ENCODE data around the gene PCDH19.

The PCDH19 gene

DNA sequence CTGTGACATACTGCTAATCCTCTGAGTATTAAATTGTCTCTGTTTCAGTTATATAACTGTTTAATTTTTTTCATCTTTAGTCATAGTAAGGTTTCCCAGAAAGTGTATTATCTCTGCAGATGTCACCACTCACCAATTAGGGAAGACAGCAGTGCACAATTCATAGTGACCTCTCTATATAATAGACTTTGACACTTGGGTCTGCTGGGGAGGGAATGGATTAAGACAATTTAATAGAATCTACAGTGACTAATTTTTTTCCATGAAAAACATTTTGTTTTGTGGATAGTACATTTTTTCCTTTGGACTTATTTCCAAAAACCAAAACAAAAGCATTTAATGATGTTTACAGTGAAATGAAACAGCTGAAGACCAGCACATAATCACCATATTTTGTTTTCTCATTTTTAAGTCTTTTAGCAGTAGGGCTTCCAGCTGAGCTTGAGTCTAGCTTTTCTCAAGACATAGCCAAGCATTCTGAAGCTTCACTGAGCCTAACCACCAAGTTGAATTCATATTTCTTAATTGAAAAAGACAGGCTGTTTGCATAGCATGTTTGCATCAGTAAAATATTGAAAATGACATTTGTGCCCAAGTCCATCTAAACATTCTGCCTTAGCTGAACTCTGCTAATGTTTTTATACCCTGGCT is 69.5 kb downstream of the PCDH19 start:
- H3K27ac ChIP-seq: no peak overlapping the region

DNA sequence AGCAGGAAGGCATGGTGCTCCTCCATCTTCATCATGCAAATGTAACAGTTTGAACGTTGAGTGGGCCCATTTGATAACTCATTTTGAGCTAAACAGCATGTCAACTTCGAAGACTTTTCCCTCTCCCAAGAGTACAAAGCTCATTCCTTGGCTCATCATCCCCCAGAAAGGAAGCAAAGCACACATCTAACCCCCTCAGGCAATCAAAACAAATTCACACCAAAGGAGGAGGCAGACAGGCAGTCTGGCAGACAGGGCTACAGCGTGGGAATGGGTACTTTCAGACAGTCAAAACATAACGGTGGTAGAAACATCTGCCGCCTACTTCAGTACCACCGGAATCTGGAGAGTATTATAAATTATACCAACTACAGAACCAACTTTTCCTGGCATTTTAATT is 81.7 kb downstream of the PCDH19 start:
- H3K27ac ChIP-seq: no peak overlapping the region
- no peak for DNase-seq
- in situ Hi-C loops (cut with HindIII; ENCODE audit: low pct_ligation_motif_present, low sequenced_read_pairs): no loop called here
- H3K4me3 ChIP-seq (ENCODE audit: low read depth, low read length): no peak overlapping the region
- TF ChIP-seq, protein P1, sequence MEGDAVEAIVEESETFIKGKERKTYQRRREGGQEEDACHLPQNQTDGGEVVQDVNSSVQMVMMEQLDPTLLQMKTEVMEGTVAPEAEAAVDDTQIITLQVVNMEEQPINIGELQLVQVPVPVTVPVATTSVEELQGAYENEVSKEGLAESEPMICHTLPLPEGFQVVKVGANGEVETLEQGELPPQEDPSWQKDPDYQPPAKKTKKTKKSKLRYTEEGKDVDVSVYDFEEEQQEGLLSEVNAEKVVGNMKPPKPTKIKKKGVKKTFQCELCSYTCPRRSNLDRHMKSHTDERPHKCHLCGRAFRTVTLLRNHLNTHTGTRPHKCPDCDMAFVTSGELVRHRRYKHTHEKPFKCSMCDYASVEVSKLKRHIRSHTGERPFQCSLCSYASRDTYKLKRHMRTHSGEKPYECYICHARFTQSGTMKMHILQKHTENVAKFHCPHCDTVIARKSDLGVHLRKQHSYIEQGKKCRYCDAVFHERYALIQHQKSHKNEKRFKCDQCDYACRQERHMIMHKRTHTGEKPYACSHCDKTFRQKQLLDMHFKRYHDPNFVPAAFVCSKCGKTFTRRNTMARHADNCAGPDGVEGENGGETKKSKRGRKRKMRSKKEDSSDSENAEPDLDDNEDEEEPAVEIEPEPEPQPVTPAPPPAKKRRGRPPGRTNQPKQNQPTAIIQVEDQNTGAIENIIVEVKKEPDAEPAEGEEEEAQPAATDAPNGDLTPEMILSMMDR (IDR thresholded peaks at IDR 0.05; ENCODE audit: low read depth, low read length, missing control alignments): no peak
- H3K27me3 ChIP-seq (replicated peaks): no peaks in the 10 kb centered on the region
- H3K36me3 ChIP-seq (replicated peaks): no peaks in the 10 kb centered on the region

More for the DNA sequence above, 69.5 kb downstream of the PCDH19 start:
- TF ChIP-seq, protein P1 (IDR thresholded peaks at IDR 0.05; ENCODE audit: low read depth, low read length, missing control alignments): no peak
- Histone ChIP-seq H3K36me3 (replicated peaks) (no peaks in the 10 kb centered on the region), H3K27me3 (replicated peaks) (no peaks in the 10 kb centered on the region), H3K4me3 (ENCODE audit: low read depth, low read length) (no peak overlapping the region)
- no peak for DNase-seq
- in situ Hi-C loops (cut with HindIII; ENCODE audit: low pct_ligation_motif_present, low sequenced_read_pairs): no loop called here

DNA sequence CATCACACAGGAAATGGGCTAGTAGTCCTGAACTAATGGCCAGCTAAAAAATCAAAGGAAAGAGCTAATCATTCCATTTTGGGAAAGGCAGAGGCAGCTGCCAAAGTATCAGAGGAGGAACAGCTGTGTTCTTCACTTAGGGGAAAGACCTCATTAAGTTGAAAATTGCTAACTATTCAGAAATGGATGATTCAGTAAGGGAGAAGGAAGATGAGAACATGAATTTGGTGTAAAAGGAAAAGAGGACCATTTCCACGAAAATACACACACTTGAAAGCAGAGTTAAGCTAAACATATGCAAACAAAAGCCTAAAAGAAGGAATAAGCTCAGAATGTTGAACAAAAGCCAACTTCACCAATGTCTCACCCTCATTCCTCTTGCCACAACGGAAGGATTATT is 90.4 kb downstream of the PCDH19 start:
- TF ChIP-seq, protein P1 (IDR thresholded peaks at IDR 0.05; ENCODE audit: low read depth, low read length, missing control alignments): no peak
- in situ Hi-C loops (cut with HindIII; ENCODE audit: low pct_ligation_motif_present, low sequenced_read_pairs): no loop called here
- DNase-seq: no peak
- Histone ChIP-seq H3K27me3 (replicated peaks) (no peaks in the 10 kb centered on the region), H3K4me3 (ENCODE audit: low read depth, low read length) (no peak overlapping the region), H3K36me3 (replicated peaks) (no peaks in the 10 kb centered on the region), H3K27ac (no peak overlapping the region)

DNA sequence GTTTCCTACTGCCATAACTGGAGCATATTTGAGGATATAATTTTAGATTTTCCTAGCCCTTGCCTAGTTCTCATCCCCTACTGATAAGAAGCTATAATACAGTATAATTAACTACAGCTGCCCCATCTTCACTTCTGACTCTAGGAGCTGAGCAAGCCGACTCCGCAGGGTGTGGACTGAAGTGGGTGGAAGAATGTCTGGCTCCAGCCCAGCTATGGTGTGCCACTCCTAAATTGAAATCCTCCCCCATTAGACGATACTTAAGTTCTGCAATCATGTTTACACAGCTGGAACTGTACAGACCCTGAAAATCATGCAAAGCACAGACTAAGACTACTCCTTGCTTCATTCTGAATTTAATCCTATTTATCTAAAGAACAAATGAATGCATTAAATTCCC is 93.1 kb downstream of the PCDH19 start:
- Histone ChIP-seq H3K36me3 (replicated peaks) (no peaks in the 10 kb centered on the region), H3K27me3 (replicated peaks) (no peaks in the 10 kb centered on the region), H3K27ac (no peak overlapping the region), H3K4me3 (ENCODE audit: low read depth, low read length) (no peak overlapping the region)
- in situ Hi-C loops (cut with HindIII; ENCODE audit: low pct_ligation_motif_present, low sequenced_read_pairs): no loop called here
- no peak for DNase-seq
- TF ChIP-seq, protein P1 (IDR thresholded peaks at IDR 0.05; ENCODE audit: low read depth, low read length, missing control alignments): no peak

DNA sequence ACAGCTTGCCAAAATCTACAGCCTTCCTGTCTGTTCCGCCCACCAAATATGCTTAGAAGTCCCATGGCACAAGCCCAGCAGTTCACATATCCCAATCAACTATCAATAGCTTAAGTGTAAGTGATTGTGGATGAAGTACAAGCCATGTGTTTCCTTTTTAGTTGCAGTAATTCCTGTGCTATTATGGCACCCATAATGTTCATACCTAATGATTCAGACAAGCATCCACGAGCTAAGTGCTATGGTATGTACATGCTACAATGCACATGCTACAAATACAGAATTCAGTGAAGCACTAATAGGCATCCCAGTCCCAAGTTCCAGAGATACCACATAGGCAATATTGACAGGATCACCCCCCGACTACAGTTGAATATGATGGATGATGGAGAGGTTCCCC is 94.5 kb downstream of the PCDH19 start:
- no peak overlapping the region for H3K27ac ChIP-seq
- H3K4me3 ChIP-seq (ENCODE audit: low read depth, low read length): no peak overlapping the region
- in situ Hi-C loops (cut with HindIII; ENCODE audit: low pct_ligation_motif_present, low sequenced_read_pairs): no loop called here
- no peaks in the 10 kb centered on the region for H3K27me3 ChIP-seq (replicated peaks)
- TF ChIP-seq, protein P1 (IDR thresholded peaks at IDR 0.05; ENCODE audit: low read depth, low read length, missing control alignments): no peak
- no peak for DNase-seq
- no peaks in the 10 kb centered on the region for H3K36me3 ChIP-seq (replicated peaks)

DNA sequence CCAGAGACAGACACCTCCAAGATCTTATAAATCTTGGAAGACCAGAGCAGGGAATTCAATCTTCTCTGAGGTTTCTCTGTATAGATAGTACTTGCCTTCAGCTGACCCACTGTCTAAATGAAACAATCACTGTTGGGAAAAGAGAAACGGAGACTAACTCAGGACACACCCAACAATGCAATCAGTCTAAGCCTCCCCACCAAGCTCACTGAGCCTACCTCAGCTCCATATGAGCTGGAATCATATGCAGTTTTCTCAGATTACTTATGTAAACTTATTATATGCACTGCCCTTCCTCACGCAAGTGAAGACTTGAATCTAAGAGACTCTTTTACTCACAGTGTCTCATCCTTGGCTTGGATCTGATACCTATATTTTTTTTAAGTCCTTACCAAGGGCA is 110.5 kb downstream of the PCDH19 start:
- no peak overlapping the region for H3K27ac ChIP-seq
- in situ Hi-C loops (cut with HindIII; ENCODE audit: low pct_ligation_motif_present, low sequenced_read_pairs): no loop called here
- no peaks in the 10 kb centered on the region for H3K36me3 ChIP-seq (replicated peaks)
- TF ChIP-seq, protein P1 (IDR thresholded peaks at IDR 0.05; ENCODE audit: low read depth, low read length, missing control alignments): no peak
- no peak overlapping the region for H3K4me3 ChIP-seq (ENCODE audit: low read depth, low read length)
- DNase-seq: no peak
- no peaks in the 10 kb centered on the region for H3K27me3 ChIP-seq (replicated peaks)
